ENCODE measurements around the gene ESPN.

ESPN gene

GRCh38 chr1:6412896-6413295, 11.7 kb upstream of the ESPN start:
- TF ChIP-seq CTCF (conservative IDR thresholded peaks at IDR 0.05) = no peak
- peak overlapping the region; percentile 91 for H3K27ac ChIP-seq

GRCh38 chr1:6414443-6414844, 10.1 kb upstream of the ESPN start:
- peak overlapping the region; percentile 91 for H3K27ac ChIP-seq

DNA sequence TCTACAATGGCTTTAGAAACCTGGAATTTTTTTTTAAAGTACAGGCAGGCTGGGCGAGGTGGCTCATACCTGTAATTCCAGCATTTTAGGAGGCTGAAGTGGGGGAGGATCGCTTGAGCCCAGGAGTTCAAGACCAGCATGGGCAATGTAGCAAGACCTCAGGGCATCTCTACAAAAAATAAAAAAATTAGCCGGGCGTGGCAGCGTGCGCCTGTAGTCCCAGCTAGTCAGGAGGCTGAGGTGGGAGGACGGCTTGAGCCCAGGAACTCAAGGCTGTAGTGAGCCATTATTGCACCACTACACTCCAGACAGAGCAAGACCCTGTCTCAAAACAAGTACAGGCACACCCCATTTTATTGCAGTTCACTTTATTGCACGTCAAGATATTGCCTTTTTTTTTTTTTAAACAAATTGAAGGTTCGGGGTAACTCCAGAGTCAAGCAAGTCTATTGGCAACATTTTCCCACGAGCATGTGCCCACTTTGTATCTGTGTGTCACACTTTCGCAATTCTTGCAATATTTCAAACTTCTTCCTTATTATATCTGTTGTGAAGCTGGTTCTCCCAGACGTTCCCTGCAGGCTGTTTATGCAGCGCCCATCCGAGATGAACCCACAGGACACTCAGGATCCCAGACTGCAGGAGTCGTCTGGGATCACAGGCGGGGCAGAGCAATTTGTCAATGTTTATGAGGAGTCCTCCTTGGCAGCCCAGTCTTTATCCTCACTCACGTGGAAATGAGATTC, 9.5 kb upstream of the ESPN start:
- TF ChIP-seq CTCF (conservative IDR thresholded peaks at IDR 0.05) = no peak

More at GRCh38 chr1:6414443-6414844, 10.1 kb upstream of the ESPN start:
- TF ChIP-seq CTCF (conservative IDR thresholded peaks at IDR 0.05) = peak; percentile 55

GRCh38 chr1:6416295-6416656, 8.3 kb upstream of the ESPN start:
- H3K27ac ChIP-seq = no peak overlapping the region
- TF ChIP-seq CTCF (conservative IDR thresholded peaks at IDR 0.05) = no peak

More for the DNA sequence above, 9.5 kb upstream of the ESPN start:
- peak overlapping the region; percentile 91; the same call in 1 of the 2 replicates for H3K27ac ChIP-seq

DNA sequence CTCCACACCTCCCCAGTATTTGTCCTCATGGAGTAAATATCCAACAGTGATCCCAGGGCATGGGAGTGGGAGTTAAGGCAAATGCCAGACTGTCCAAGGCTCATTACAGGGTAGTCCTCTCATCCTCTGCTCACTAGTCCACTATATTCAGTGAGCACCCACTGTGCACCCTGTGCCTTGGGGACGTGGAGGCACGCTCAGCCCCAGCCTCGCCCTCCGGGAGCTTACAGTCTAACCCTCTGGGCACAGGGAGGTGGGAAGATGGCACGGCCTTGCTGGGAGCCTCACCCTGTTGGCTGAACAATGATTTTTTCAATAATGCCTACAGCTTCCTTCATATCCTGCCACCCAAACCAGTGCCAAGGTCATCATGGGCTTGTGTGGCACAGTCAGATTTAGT, 7.7 kb upstream of the ESPN start:
- no peak overlapping the region for H3K27ac ChIP-seq
- TF ChIP-seq CTCF (conservative IDR thresholded peaks at IDR 0.05) = no peak

DNA sequence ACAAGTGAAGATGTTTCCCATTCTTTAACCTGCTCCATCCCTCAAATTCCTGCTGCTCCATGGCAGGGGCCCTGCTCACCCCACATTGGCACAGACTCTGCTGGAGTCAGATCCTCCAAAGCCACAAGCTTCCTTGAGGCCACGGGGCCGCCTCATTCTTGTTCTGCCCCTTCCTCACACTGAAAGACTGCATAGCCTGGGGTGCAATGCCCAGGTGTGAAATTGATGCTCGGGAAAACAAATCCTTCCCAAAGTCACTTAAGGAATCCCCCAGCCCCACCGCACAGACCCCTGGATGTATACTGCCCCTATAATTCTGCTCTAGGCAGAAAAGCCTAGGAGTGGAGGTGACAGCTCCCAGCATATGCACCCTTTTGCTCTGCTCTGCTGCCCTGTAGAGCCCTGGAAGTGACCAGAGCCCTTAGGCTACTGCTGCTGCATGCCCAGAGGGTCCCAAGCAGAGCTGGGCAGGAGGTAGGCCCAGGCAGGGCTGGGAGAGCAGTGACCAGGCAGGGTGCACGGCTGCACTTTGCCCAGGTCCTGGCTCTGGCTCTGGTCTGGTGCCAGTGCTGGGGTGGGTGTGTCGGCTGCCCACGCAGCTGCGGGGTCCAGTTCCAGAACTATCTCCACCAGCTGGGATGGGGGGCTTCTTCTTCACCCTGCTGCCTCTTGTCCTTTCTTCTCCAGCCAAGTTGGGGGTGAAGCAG, 6.5 kb upstream of the ESPN start:
- TF ChIP-seq CTCF (conservative IDR thresholded peaks at IDR 0.05) = no peak
- H3K27ac ChIP-seq = no peak overlapping the region

DNA sequence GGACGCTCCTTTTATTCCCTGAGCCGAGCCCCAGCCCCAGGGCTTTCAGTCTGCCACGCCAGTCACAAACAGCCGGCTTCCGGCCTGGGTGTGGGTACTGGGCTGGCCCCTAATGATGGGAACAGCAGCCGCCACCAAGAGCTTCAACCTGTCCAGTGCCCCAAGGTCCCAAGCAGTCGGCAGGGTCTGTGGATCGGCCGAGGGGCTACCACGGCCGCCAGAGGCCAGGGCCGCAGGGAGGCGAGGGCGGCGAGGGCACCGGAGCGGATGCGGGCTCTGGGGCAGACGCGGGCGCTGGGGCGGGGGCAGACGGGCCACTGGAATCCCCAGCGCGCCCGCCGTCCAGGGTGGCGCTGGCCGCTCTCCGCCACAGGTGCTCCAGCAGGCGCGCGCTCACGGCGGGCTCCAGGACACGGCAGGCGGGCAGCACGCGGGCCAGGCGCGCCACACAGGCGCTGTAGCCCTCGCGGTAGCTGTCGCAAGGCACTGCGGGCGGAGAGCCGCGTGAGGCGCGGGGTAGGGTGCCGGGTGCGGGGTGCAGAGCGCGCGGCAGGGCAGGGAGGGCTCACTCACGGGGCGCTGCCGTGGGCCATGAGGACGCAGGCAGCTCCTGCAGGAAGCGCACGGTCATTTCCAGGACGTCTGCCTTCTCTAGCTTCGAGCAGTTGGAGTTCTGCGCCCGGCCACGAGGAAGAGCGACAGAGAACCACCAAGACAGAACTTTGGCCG, 5.7 kb upstream of the ESPN start:
- no peak for TF ChIP-seq CTCF (conservative IDR thresholded peaks at IDR 0.05)
- H3K27ac ChIP-seq = peak overlapping the region; percentile 56; the same call in 1 of the 2 replicates
